Measurements from ENCODE around the gene LEF1.

LEF1 gene

GRCh38 chr4:108087293-108087967 lies 81.3 kb downstream of the LEF1 start:
- no peaks in the 10 kb centered on the region for H3K27me3 ChIP-seq (ENCODE audit: insufficient read depth, low read depth)
- no peak overlapping the region for H3K4me2 ChIP-seq
- H3K79me2 ChIP-seq (ENCODE audit: insufficient read depth, low read depth), result no peaks in the 10 kb centered on the region
- peaks cover 5% of the 10 kb centered on the region; the same call in 1 of the 2 replicates for H3K36me3 ChIP-seq (ENCODE audit: insufficient read depth)
- no peak for TF ChIP-seq CTCF (conservative IDR thresholded peaks at IDR 0.05; ENCODE audit: low read depth, low read length)
- no peak overlapping the region for H3K4me3 ChIP-seq (IDR thresholded peaks at IDR 0.05; ENCODE audit: insufficient read depth, low read depth, low read length)
- H3K27ac ChIP-seq, result no peak overlapping the region
- no peak overlapping the region for H3K9ac ChIP-seq
- no peaks in the 10 kb centered on the region for H4K20me1 ChIP-seq (ENCODE audit: insufficient read depth)
- no peaks in the 10 kb centered on the region for H3K4me1 ChIP-seq (ENCODE audit: low read depth, poor library complexity, severe bottlenecking)
- H2AFZ ChIP-seq (ENCODE audit: low read depth), result no peak overlapping the region

GRCh38 chr4:108081256-108081655 lies 87.5 kb downstream of the LEF1 start:
- H2AFZ ChIP-seq (ENCODE audit: low read depth), result no peak overlapping the region
- no peaks in the 10 kb centered on the region for H3K27me3 ChIP-seq (ENCODE audit: insufficient read depth, low read depth)
- no peak overlapping the region for H3K9ac ChIP-seq
- no peaks in the 10 kb centered on the region for H3K79me2 ChIP-seq (ENCODE audit: insufficient read depth, low read depth)
- no peak overlapping the region for H3K4me3 ChIP-seq (IDR thresholded peaks at IDR 0.05; ENCODE audit: insufficient read depth, low read depth, low read length)
- no peak overlapping the region for H3K27ac ChIP-seq
- TF ChIP-seq CTCF (conservative IDR thresholded peaks at IDR 0.05; ENCODE audit: low read depth, low read length), result no peak
- no peak overlapping the region for H3K4me2 ChIP-seq
- no peaks in the 10 kb centered on the region for H4K20me1 ChIP-seq (ENCODE audit: insufficient read depth)
- H3K4me1 ChIP-seq (ENCODE audit: low read depth, poor library complexity, severe bottlenecking), result no peaks in the 10 kb centered on the region
- H3K36me3 ChIP-seq (ENCODE audit: insufficient read depth), result peaks cover 5% of the 10 kb centered on the region; the same call in 1 of the 2 replicates

GRCh38 chr4:108080747-108081146 lies 88.0 kb downstream of the LEF1 start:
- Histone ChIP-seq H2AFZ (ENCODE audit: low read depth) (no peak overlapping the region), H3K4me1 (ENCODE audit: low read depth, poor library complexity, severe bottlenecking) (no peaks in the 10 kb centered on the region), H3K27me3 (ENCODE audit: insufficient read depth, low read depth) (no peaks in the 10 kb centered on the region), H3K27ac (no peak overlapping the region), H3K9ac (no peak overlapping the region), H4K20me1 (ENCODE audit: insufficient read depth) (no peaks in the 10 kb centered on the region), H3K36me3 (ENCODE audit: insufficient read depth) (peaks cover 5% of the 10 kb centered on the region; the same call in 1 of the 2 replicates), H3K4me3 (IDR thresholded peaks at IDR 0.05; ENCODE audit: insufficient read depth, low read depth, low read length) (no peak overlapping the region), H3K4me2 (no peak overlapping the region), H3K79me2 (ENCODE audit: insufficient read depth, low read depth) (no peaks in the 10 kb centered on the region)
- TF ChIP-seq CTCF (conservative IDR thresholded peaks at IDR 0.05; ENCODE audit: low read depth, low read length), result no peak

- H3K27ac ChIP-seq, result no peak overlapping the region
- no peaks in the 10 kb centered on the region for H3K4me1 ChIP-seq (ENCODE audit: low read depth, poor library complexity, severe bottlenecking)
- H2AFZ ChIP-seq (ENCODE audit: low read depth), result no peak overlapping the region
- no peaks in the 10 kb centered on the region for H4K20me1 ChIP-seq (ENCODE audit: insufficient read depth)
- H3K79me2 ChIP-seq (ENCODE audit: insufficient read depth, low read depth), result no peaks in the 10 kb centered on the region
- no peak for TF ChIP-seq CTCF (conservative IDR thresholded peaks at IDR 0.05; ENCODE audit: low read depth, low read length)
- no peak overlapping the region for H3K9ac ChIP-seq
- no peak overlapping the region for H3K4me3 ChIP-seq (IDR thresholded peaks at IDR 0.05; ENCODE audit: insufficient read depth, low read depth, low read length)
- H3K36me3 ChIP-seq (ENCODE audit: insufficient read depth), result peaks cover 5% of the 10 kb centered on the region; the same call in 1 of the 2 replicates
- H3K4me2 ChIP-seq, result no peak overlapping the region
- H3K27me3 ChIP-seq (ENCODE audit: insufficient read depth, low read depth), result no peaks in the 10 kb centered on the region
Observed at GRCh38 chr4:108078024-108078733, 90.6 kb downstream of the LEF1 start.

All from KMS-11 (cell line).